Chondrocyte (in vitro differentiated cells): ENCODE results near the gene HRH1. TPM values are rescaled to one million over a fixed set of nuclear protein-coding genes. Genes with fewer than 3 reads are reported as not detected.
"Not testable (repeated sequence)": the region's sequence is repeated elsewhere in the genome, so short reads cannot be mapped to it uniquely, and the experiment has no call there.

Experiments used
- DNase-seq: peaks from one replicate; pipeline ENCODE4 v3.0.0; 2021; ENCODE audit warnings: mixed read lengths, low spot score
- H3K27ac Mint-ChIP-seq: one replicate; pipeline ENCODE4 v1.8.0; 2021; ENCODE audit warnings: mild to moderate bottlenecking, moderate library complexity, mixed read lengths; ENCODE audit not compliant: unreplicated experiment
- H3K27me3 Mint-ChIP-seq: 2 replicates; pipeline ENCODE4 v1.8.0; 2021; ENCODE audit warnings: low read depth, mixed read lengths
- H3K36me3 Mint-ChIP-seq: 2 replicates; pipeline ENCODE4 v1.8.0; 2021; ENCODE audit warnings: low read depth, mixed read lengths
- H3K4me1 Mint-ChIP-seq: 2 replicates; pipeline ENCODE4 v1.8.0; 2021; ENCODE audit warnings: low read depth, mild to moderate bottlenecking, mixed read lengths
- H3K4me3 Mint-ChIP-seq: one replicate; pipeline ENCODE4 v1.8.0; 2021; ENCODE audit warnings: mild to moderate bottlenecking, moderate library complexity, mixed read lengths; ENCODE audit not compliant: unreplicated experiment
- H3K9me3 Mint-ChIP-seq: 2 replicates; pipeline ENCODE4 v1.8.0; 2021; ENCODE audit warnings: low read depth, mixed read lengths
- total RNA-seq: library from RNA; stranded (reverse); gene quantifications from 3 replicates; pipeline ENCODE4 v1.2.1, GENCODE V29; 2021
- TF ChIP-seq, protein P1 (sequence below): fragments of 200-600 bp; sonication (generic); IDR thresholded peaks from 2 replicates; pipeline ENCODE4 v1.5.0; 2021; ENCODE audit warnings: antibody characterized with exemption, mild to moderate bottlenecking, moderate library complexity

Gene HRH1
- total RNA-seq, 1 donor from 2014 or later: 30.1 TPM

DNA sequence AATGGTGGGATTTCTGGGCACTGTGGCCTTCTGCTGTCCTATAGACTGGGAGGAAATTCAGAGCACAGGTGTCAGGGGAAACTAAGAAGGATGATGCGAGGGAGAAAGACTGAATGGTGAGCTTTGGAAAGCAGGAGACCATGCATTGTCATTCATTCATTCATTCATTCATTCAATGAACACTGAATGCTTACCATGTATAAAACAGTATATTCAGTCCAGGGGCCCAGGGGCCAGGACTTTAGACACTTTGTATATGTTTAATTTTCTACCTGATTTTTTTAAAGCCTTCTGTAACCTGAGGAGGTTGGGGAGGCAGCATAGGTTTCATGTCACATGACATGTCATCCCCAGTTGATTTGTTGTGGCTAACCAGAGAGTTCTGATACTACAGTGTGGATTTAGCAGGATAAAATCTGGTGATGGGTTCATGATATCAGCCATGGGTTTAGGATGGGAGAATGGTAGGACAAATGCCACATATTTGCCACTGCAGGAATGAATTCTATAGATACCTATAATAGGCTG, 60.2 kb downstream of the HRH1 start:
- peaks cover 2% of the 10 kb centered on the region for H3K36me3 Mint-ChIP-seq
- peaks cover 58% of the 10 kb centered on the region for H3K4me1 Mint-ChIP-seq
- no peaks in the 10 kb centered on the region for H3K27me3 Mint-ChIP-seq
- no peaks in the 10 kb centered on the region for H3K9me3 Mint-ChIP-seq
- TF ChIP-seq, protein P1, sequence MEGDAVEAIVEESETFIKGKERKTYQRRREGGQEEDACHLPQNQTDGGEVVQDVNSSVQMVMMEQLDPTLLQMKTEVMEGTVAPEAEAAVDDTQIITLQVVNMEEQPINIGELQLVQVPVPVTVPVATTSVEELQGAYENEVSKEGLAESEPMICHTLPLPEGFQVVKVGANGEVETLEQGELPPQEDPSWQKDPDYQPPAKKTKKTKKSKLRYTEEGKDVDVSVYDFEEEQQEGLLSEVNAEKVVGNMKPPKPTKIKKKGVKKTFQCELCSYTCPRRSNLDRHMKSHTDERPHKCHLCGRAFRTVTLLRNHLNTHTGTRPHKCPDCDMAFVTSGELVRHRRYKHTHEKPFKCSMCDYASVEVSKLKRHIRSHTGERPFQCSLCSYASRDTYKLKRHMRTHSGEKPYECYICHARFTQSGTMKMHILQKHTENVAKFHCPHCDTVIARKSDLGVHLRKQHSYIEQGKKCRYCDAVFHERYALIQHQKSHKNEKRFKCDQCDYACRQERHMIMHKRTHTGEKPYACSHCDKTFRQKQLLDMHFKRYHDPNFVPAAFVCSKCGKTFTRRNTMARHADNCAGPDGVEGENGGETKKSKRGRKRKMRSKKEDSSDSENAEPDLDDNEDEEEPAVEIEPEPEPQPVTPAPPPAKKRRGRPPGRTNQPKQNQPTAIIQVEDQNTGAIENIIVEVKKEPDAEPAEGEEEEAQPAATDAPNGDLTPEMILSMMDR: no peak
- peak overlapping the region; percentile 87 for H3K27ac Mint-ChIP-seq
- H3K4me3 Mint-ChIP-seq: no peak overlapping the region
- DNase-seq: no peak

- not testable (repeated sequence) for DNase-seq, H3K27ac Mint-ChIP-seq
These were observed 63.1 kb downstream of the HRH1 start for GRCh38 chr3:11217370-11217769.

GRCh38 chr3:11220230-11220629, 65.9 kb downstream of the HRH1 start:
- no peaks in the 10 kb centered on the region for H3K9me3 Mint-ChIP-seq
- no peak overlapping the region for H3K4me3 Mint-ChIP-seq
- H3K36me3 Mint-ChIP-seq: peaks cover 4% of the 10 kb centered on the region
- H3K27ac Mint-ChIP-seq: no peak overlapping the region
- no peak for DNase-seq
- TF ChIP-seq, protein P1: no peak
- no peaks in the 10 kb centered on the region for H3K27me3 Mint-ChIP-seq
- H3K4me1 Mint-ChIP-seq: peaks cover 26% of the 10 kb centered on the region

More at GRCh38 chr3:11217370-11217769, 63.1 kb downstream of the HRH1 start:
- H3K4me3 Mint-ChIP-seq, H3K36me3 Mint-ChIP-seq, H3K27me3 Mint-ChIP-seq, H3K9me3 Mint-ChIP-seq: not testable (repeated sequence)
- peaks cover 38% of the 10 kb centered on the region for H3K4me1 Mint-ChIP-seq

DNA sequence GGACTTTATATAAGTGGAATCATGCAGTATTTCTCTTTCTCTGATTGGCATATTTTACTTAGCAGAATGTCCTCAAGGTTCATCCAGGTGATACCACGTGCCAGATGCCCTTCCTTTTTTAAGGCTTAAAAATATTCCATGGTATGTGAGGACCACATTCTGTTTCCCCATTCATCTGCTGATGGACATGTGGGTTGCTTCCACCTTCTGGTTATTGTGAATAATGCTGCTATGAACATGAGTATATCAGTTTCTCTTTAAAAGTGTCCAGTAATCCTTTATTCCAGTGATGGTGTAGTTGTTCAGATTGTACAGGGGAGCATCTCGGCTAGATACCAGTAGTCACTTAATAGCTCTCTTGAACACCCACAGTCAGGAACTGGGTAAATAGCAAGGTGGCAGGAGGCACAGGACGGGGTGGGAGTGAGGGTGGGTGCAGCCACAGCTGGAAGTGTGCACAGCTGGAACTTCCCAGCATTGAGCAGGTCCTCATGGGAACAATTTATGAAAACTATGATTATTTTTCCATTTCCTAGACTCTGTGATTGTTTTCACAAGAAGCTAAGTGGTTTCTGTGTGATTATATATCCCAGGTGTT, 67.6 kb downstream of the HRH1 start:
- no peak for DNase-seq
- peaks cover 36% of the 10 kb centered on the region for H3K4me1 Mint-ChIP-seq
- no peaks in the 10 kb centered on the region for H3K27me3 Mint-ChIP-seq
- H3K27ac Mint-ChIP-seq: no peak overlapping the region
- H3K4me3 Mint-ChIP-seq: no peak overlapping the region
- no peaks in the 10 kb centered on the region for H3K9me3 Mint-ChIP-seq
- peaks cover 6% of the 10 kb centered on the region for H3K36me3 Mint-ChIP-seq
- TF ChIP-seq, protein P1: peak; percentile 77

GRCh38 chr3:11224010-11224409, 69.7 kb downstream of the HRH1 start:
- H3K27ac Mint-ChIP-seq: peak overlapping the region; percentile 59
- H3K4me3 Mint-ChIP-seq: no peak overlapping the region
- H3K4me1 Mint-ChIP-seq: peaks cover 36% of the 10 kb centered on the region
- H3K36me3 Mint-ChIP-seq: peaks cover 5% of the 10 kb centered on the region
- no peaks in the 10 kb centered on the region for H3K27me3 Mint-ChIP-seq
- TF ChIP-seq, protein P1: no peak
- no peaks in the 10 kb centered on the region for H3K9me3 Mint-ChIP-seq
- DNase-seq: no peak

GRCh38 chr3:11224870-11225229, 70.6 kb downstream of the HRH1 start:
- TF ChIP-seq, protein P1: no peak
- DNase-seq: no peak
- Mint-ChIP-seq H3K27me3 (no peaks in the 10 kb centered on the region), H3K36me3 (peaks cover 7% of the 10 kb centered on the region), H3K4me1 (peaks cover 38% of the 10 kb centered on the region), H3K4me3 (peak overlapping the region; percentile 57), H3K27ac (peak overlapping the region; percentile 92), H3K9me3 (no peaks in the 10 kb centered on the region)
